AG10803 (cell line): Measurements from ENCODE around the gene PCNX3.

Experiments
- DNase-seq: peaks from one replicate; pipeline ENCODE4 v3.0.0; 2010; ENCODE audit warnings: low read depth
- H3K4me3 ChIP-seq: 2 replicates; pipeline ENCODE4 v1.5.1; 2011; ENCODE audit warnings: mild to moderate bottlenecking, low read length, control low read depth
- TF ChIP-seq, protein P1 (sequence below): conservative IDR thresholded peaks from 2 replicates; pipeline ENCODE4 v1.5.1; 2011; ENCODE audit warnings: mild to moderate bottlenecking, low read length, control low read depth, inconsistent platforms

Gene PCNX3

DNA sequence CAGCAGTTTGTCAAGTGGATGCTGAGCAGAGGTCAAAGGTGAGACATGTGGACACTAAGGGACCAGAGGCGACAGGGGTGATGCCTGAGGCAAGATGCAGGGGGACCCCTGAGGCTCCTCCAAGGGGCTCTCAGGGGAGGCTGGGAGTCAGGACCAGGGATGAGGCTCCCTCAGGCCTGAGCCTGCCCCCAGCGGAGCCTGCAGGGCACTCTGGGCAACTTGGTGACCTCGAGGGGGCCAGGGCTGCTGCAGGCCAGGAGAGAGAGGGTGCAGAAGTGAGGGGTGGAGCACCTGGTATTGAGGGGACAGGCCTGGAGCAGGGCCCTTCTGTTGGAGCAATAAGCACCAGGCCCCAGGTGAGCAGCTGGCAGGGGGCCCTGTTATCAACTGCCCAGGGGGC is 33.6 kb upstream of the PCNX3 start:
- H3K4me3 ChIP-seq = no peak overlapping the region
- TF ChIP-seq, protein P1, sequence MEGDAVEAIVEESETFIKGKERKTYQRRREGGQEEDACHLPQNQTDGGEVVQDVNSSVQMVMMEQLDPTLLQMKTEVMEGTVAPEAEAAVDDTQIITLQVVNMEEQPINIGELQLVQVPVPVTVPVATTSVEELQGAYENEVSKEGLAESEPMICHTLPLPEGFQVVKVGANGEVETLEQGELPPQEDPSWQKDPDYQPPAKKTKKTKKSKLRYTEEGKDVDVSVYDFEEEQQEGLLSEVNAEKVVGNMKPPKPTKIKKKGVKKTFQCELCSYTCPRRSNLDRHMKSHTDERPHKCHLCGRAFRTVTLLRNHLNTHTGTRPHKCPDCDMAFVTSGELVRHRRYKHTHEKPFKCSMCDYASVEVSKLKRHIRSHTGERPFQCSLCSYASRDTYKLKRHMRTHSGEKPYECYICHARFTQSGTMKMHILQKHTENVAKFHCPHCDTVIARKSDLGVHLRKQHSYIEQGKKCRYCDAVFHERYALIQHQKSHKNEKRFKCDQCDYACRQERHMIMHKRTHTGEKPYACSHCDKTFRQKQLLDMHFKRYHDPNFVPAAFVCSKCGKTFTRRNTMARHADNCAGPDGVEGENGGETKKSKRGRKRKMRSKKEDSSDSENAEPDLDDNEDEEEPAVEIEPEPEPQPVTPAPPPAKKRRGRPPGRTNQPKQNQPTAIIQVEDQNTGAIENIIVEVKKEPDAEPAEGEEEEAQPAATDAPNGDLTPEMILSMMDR = no peak
- no peak for DNase-seq

DNA sequence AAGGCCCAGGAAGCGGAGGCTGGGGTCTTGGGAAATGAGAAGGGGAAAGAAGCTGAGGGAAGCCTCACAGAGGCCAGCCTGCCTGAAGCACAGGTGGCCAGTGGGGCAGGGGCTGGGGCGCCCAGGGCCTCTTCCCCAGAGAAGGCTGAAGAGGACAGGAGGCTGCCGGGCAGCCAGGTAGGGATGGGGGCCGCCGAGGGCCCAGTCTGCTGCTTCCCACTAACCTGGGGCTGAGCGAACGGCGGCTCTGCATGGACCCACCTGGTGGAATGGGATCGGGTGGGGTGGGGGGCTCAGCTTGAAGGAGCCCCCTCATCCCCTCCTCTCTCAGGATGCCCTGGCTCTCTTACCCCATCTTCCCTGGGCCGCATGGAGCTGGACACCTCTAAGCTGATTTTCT is 32.0 kb upstream of the PCNX3 start:
- TF ChIP-seq, protein P1 = no peak
- no peak overlapping the region for H3K4me3 ChIP-seq
- no peak for DNase-seq

DNA sequence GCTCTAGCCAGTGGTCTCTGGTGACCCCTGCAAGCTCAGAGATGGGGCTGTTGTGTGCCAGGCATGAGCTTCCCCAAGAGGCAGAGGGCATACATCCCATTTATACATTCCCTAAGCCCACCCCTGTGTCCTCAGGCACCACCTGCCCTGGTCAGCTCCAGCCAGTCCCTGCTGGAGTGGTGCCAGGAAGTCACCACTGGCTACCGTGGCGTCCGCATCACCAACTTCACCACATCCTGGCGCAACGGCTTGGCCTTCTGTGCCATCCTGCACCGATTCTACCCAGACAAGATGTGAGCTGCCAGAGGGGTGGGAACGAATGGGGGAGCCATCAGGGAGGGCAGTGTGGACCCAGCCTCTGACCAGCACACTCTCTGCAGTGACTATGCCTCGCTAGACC is 31.5 kb upstream of the PCNX3 start:
- TF ChIP-seq, protein P1 = no peak
- no peak for DNase-seq
- no peak overlapping the region for H3K4me3 ChIP-seq

DNA sequence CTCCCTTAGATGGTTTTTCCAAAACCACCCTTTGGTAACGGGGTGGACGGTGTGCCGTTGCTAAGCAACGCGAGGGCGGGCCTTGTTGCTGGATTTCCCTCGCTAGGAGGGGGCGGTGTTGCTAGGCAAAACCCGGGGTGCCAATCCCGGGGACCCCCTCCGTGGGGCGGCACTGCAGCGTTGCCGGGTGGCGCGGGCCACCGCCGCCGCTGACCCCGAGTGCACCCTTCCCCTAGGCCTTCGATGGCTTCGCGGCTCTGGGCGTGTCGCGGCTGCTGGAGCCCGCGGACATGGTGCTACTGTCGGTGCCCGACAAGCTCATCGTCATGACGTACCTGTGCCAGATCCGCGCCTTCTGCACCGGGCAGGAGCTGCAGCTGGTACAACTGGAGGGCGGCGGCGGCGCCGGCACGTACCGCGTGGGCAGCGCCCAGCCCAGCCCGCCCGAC is 30.8 kb upstream of the PCNX3 start:
- TF ChIP-seq, protein P1 = no peak
- no peak overlapping the region for H3K4me3 ChIP-seq
- no peak for DNase-seq

DNA sequence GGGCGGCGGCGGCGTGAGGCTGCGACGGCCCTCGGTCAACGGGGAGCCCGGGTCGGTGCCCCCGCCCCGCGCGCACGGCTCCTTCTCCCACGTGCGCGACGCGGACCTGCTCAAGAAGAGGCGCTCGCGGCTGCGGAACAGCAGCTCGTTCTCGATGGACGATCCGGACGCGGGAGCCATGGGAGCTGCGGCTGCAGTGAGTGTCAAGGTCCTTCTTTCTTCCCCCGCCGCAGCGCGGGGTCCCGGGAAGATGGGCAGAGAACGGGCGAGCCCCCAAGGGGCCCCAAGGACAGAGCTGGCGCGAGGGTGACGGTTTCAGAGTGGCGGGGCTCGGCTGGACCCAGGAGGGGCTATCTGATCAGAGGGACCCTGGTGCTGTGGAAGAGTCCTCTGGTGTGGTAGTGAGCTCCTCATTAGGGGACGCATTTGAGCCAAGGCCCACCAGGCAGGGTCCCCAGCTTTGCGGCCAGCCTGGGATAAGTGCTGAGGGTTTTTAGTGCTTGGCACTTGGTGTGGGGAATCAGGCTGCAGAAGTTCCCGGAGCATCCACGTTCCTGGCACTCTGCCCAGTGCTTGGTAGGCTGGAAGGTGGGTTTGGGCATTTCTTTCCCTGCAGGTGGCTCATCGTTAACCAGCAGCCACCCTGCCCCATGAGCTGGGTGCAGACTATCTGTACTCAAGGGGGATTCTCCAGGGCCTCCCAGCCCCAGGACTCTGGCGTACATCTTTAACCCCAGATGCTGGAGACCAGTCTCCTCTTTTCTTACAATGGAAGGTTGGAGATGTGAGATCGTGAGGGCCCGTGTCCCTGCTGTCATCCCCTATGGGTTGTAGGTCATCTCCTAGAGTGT is 30.0 kb upstream of the PCNX3 start:
- TF ChIP-seq, protein P1 = no peak
- no peak overlapping the region for H3K4me3 ChIP-seq
- no peak for DNase-seq

DNA sequence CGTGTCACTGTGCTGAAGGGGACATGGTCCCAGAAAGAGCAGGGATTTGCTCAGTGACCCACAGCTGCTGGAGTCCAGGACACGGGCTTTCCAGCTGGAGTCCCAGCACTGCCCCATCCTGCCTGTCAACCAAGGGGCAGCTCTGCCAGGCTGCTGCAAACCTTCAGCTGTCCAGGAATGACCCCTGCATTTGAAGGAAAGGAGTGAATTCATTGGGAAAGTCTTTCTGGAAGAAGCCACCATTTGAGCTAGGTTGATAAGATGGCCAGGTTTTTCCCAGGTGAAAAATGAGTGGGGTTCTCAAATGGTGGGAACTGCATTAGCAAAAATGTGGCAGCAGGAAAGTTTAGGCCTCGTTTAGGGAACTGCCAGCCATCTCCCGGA is 29.3 kb upstream of the PCNX3 start:
- no peak overlapping the region for H3K4me3 ChIP-seq
- TF ChIP-seq, protein P1 = no peak
- no peak for DNase-seq

DNA sequence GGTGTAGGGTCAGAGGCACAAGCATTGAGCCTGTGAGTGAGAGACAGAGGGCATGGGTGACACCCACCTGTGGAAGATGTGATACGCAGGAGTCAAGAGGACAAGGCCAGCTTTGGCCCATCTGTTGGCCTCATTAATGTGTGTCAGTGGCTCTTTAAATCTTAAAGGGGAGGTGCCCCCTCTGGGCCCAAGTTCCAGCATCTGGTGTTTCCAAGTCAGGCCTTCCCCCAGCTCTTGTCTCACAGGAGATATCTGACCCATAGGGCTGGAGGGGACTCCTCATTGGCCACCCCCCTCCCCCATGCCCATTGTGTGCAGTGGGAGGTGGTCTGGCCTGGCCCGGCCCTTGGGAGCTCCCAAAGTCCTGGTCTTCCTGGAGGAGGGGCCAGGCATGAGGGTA is 28.9 kb upstream of the PCNX3 start:
- DNase-seq = peak; percentile 59
- TF ChIP-seq, protein P1 = no peak
- H3K4me3 ChIP-seq = no peak overlapping the region
